ENCODE data around the gene ASCL5. TPM values are rescaled to one million over a fixed set of nuclear protein-coding genes. Genes with fewer than 3 reads are reported as not detected.

Gene ASCL5, protein sequence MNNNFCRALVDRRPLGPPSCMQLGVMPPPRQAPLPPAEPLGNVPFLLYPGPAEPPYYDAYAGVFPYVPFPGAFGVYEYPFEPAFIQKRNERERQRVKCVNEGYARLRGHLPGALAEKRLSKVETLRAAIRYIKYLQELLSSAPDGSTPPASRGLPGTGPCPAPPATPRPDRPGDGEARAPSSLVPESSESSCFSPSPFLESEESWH
- total RNA-seq (2014; rRNA removed; shearing (Covaris generic)), result not detected in 2 replicates

DNA sequence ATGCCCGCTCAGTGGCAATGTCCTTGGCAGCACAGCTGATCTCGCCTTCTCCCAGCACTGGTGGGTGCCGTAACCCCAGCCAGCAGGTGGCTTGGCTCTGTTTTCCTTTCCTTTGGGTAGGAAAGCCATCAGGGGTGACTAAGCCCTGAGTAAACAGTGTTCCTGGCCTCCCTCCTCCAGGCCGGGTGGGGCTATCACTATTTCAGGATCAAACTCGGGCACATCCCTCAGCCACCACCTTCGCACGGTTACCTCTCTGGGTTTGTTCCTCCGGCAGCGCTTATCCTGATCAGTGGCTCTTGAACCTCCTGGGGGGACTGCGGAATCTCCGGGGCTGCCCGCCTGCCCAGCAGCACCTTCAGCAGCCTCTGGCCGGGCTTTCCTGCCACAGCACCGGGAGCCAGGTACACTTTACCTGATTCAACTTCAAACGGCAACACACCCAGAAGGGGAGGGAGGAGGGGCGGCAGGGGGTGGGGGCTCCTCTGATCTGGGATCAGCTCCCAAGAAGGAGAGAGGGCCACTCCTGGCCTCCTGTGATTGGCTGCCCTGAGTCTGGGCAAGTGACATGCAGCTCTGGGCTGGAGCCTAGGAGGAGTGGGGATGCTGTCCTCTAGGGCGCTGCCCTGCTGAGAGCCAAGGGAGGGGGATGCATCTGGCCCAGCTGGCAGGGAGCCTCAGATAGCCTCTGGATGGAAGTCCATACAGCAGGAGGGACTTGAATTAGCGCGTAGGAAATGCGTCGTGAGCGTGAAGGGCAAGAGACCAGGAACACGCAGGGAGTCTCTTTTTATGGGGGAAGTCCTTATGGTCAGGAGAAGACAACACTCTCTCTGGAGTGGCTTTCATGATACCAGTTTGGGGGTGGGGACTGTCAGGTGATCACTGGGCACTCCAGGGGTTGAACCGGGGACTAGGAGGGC lies at the start of gene ASCL5:
ASCL5 (minus strand) TSS at position 353 of the 923 bp plus-strand sequence. CDS start 11,812 bp downstream, outside the sequence.
- H3K27ac ChIP-seq, result no peak within 1 kb of the TSS
- H3K9me3 ChIP-seq (replicated peaks), result no peaks in the 10 kb centered on the region
- H3K4me3 ChIP-seq, result no peak within 1 kb of the TSS
- H3K27me3 ChIP-seq, result peaks cover 10% of the 10 kb centered on the region
- peak; percentile 40 to 55 for DNase-seq
- peaks cover 14% of the 10 kb centered on the region for H3K4me1 ChIP-seq
- no peaks in the 10 kb centered on the region for H3K36me3 ChIP-seq

DNA sequence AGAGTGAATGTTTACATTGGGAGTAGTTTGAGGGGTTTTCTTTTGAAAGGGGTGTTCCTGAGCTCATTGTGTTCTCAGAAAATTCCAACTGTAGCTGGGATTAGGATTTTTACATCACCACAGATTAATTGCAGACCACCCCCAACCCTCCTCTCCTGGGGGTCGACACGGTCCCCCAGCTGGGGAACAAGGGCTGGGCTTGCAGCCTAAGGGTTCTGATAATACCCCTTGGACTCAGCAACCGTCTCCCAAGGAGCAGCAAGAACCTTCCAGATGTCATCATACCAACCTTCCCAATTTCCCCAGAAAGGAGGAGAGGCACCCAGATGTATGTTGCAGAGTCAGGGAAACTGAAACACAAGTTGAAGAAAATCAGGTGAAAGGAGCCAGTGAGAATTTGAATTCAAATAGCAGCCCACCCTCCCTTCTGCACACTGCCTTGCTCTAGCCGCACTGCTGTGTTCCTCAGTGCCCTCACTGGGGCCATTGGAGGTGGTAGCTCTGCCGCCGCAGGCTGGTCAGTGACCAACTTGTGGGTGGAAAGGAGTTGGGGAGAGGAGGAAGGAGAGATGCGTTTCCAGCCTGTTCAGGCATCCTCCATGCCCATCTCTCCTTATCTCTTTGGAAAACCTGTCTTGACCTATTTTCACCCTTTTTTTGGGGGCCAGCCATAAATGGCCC lies 49.0 kb upstream of the ASCL5 start:
- H3K27me3 ChIP-seq, result no peaks in the 10 kb centered on the region
- peaks cover 26% of the 10 kb centered on the region for H3K4me1 ChIP-seq
- H3K27ac ChIP-seq, result no peak overlapping the region
- H3K36me3 ChIP-seq, result no peaks in the 10 kb centered on the region
- H3K9me3 ChIP-seq (replicated peaks), result no peaks in the 10 kb centered on the region
- DNase-seq, result no peak
- no peak overlapping the region for H3K4me3 ChIP-seq

DNA sequence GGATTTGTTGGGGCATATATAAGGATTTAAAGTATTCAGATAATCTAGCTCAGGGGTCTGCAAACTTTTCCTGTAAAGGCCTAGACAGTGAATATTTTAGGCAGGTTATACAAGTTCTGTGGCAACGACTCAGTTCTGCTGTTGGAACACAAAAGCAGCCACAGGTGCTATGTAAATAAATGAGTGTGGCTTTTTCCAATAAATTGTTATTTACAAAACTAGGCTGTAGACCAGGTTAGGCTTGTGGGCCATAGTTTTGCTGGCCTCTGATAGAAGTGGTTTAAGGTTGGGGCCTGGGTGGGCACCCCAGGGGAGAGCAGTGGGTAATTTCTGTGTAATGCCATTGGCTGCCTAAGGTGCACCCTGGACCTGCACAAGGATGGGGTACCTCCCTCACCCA lies 46.8 kb upstream of the ASCL5 start:
- no peak for DNase-seq
- Histone ChIP-seq H3K27me3 (no peaks in the 10 kb centered on the region), H3K36me3 (no peaks in the 10 kb centered on the region), H3K9me3 (replicated peaks) (no peaks in the 10 kb centered on the region), H3K27ac (no peak overlapping the region), H3K4me1 (peaks cover 35% of the 10 kb centered on the region), H3K4me3 (no peak overlapping the region)

DNA sequence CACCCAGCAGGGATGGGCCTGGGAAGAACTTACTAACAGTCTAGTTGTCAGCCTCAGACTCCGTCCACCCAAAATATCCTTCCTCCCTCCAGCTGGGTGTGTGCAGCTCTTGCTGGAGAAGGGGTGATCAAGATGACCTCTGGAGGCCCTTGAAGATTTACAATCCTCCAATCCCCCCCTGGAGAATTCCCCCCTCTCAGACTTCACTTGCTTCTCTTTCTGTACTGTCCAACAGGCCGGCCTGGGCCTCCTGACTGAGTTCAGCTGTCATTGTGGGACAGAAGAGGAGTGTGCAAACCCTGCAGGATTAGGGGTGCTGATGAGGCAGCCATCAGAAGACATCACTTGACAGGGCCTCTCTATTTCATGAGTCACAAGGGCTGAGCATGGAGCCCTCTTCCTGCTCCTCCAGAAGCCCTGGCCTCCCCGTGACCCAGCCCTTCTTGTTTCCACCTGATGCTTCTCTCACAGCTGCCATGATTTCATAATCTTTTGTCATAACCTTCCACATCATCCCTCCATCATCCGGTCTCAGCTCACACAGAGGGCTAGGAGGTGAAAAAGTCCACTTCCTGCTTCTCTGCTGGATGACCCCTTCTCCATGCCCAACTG lies 46.1 kb upstream of the ASCL5 start:
- H3K27ac ChIP-seq, result no peak overlapping the region

DNA sequence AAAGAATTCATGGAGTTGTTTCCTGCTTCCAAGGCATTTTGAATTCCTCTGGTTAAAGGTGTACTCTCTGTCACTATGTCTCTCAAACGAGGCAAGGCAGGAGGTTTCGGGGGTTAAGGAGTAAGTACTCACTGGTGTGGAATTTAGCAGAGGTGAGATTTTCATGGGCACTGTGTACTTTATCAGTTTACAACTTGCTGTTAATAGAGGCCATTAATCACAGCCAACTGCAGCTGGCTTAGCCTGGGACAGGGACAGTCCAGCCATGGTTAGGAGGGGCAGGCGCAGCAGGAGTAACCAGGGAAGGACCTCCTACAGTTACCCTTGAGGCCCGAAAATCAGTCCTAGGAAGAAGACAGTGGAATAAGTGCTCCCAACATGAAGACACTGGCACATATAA lies 45.3 kb upstream of the ASCL5 start:
- no peaks in the 10 kb centered on the region for H3K9me3 ChIP-seq (replicated peaks)
- no peak overlapping the region for H3K4me3 ChIP-seq
- H3K36me3 ChIP-seq, result no peaks in the 10 kb centered on the region
- DNase-seq, result peak in 1 of 2 experiments; percentile 45
- no peaks in the 10 kb centered on the region for H3K27me3 ChIP-seq
- peaks cover 41% of the 10 kb centered on the region for H3K4me1 ChIP-seq
- H3K27ac ChIP-seq, result no peak overlapping the region

More for the DNA sequence above, 46.1 kb upstream of the ASCL5 start:
- Histone ChIP-seq H3K27me3 (no peaks in the 10 kb centered on the region), H3K36me3 (no peaks in the 10 kb centered on the region), H3K4me3 (no peak overlapping the region), H3K9me3 (replicated peaks) (no peaks in the 10 kb centered on the region), H3K4me1 (peaks cover 35% of the 10 kb centered on the region)
- DNase-seq, result peak; percentile 58 to 61

DNA sequence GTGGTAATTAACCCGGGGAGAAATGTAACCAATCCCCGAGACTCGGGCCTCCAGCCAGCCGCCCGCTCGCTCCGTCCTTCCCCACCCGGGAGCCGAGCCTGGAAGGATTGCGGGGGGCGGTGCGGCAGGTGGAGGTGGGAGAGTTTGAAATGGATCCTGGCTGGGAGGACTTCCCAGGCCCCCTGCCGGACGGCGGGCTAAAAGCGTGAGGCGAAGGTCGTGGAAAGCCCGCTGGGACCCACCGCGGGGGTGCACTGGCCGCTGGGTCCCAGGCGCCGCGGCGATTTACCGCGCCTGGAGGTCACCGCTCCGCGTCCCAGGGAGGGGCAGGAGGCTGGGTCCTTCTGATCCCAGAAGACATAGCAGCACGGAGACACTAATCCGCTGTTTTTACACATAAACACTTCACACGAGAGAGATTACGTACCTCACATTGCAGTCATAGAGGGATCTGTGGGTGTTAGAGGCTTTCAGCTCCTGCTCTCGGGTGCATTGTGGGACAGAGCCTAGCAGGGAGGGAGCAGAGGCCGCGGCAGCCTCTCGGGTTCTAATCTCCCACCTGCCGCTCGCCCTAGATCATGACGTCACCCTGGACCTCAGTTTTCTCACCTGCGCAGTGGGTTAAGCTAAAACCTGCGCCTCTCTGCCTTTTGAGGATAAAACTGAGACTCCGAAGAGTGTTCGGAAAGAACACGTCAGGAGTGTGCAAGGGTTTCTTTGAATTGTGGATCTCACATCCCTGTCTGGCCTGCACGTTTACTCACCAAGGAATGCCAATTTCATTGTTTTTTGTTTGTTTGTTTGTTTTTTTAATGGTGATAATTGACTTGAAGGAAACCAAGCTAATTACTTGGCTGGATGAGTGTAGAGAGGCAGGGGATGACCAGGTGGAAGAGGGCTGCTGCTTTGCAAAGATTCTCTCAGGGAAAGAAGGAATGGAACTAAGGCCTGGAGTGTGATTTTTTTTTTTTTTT lies 44.4 kb upstream of the ASCL5 start:
- H3K4me3 ChIP-seq, result peak overlapping the region; percentile 57
- H3K9me3 ChIP-seq (replicated peaks), result no peaks in the 10 kb centered on the region
- no peaks in the 10 kb centered on the region for H3K36me3 ChIP-seq
- peaks cover 51% of the 10 kb centered on the region for H3K4me1 ChIP-seq
- DNase-seq, result peak; percentile 60 to 76
- H3K27ac ChIP-seq, result peak overlapping the region; percentile 39
- no peaks in the 10 kb centered on the region for H3K27me3 ChIP-seq

DNA sequence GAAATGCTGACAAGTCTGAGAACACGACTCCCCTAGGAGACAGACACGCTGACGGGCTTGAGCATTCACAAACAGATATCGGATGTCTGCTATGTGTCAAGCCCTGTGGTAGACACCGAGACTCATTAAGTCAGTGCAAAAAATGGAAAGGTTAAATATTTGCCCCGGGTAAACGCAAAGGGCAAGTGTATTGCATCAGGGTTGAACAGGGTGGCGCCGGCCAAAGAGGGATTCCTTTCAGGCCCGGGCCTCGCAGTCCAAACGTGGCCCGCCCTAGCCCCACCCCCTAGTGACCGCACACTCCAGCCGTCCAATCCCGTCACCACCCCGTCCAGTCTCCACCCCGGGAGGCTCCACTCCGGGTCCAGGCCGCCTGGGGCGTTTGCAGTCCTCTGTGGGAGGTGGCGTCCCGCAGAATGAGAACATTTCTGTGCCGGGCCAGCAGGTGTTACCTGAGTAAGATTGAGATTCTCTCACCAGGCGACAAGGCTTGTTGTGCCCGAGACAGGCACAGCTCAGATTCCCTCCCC lies 43.6 kb upstream of the ASCL5 start:
- no peaks in the 10 kb centered on the region for H3K9me3 ChIP-seq (replicated peaks)
- no peaks in the 10 kb centered on the region for H3K36me3 ChIP-seq
- peak overlapping the region; percentile 39 for H3K27ac ChIP-seq
- H3K4me3 ChIP-seq, result peak overlapping the region; percentile 57
- peaks cover 51% of the 10 kb centered on the region for H3K4me1 ChIP-seq
- DNase-seq, result peak; percentile 96 to 97
- H3K27me3 ChIP-seq, result no peaks in the 10 kb centered on the region

DNA sequence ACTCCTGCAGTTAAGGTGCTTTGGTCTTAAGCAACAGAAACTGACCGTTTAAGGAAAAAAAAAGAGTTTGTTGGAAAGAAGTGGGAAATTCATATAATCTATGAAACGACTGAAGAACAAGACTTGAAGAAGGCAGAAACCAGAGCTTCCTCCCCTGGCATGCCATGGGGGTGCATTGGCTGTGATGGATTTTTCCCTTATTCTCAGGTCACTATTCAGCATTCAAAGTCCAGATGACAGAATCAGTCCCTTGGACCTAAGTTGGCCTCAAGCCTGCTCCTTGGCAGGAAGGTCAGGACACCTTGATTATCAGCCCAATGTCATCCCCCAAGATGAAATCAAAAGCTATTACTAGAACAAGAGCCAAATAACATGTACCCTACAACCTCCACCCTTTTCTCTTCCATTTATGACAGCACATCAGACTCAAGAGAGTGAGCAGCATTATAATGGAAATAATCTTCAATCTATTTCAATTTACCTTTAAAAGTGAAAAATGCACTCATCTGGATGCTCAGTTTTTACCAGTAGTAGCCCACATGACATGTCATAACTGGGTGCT lies 43.1 kb upstream of the ASCL5 start:
- H3K36me3 ChIP-seq, result no peaks in the 10 kb centered on the region
- no peak for DNase-seq
- no peak overlapping the region; the same call in 1 of the 2 replicates for H3K27ac ChIP-seq
- no peaks in the 10 kb centered on the region for H3K27me3 ChIP-seq
- peak overlapping the region; percentile 57 for H3K4me3 ChIP-seq
- H3K9me3 ChIP-seq (replicated peaks), result no peaks in the 10 kb centered on the region
- H3K4me1 ChIP-seq, result peaks cover 51% of the 10 kb centered on the region

DNA sequence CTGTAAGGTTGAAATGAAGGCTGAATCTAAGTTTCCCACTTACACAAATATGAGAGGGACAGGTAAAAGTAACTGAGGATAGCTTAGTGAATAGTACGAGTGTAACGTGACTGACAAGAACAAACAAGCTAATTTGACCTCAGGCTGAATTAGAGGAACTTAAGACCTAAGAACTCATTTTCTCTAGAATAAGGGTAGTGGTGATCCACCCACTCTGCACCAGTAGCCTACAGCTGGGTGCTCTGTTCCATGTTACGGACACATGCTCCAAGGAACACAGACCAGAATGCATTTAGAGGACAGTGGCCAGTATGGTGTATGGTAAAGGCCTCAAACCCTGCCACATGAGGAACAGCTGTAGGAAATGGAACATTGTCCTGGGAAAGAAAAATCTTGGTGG lies 42.2 kb upstream of the ASCL5 start:
- no peak for DNase-seq

DNA sequence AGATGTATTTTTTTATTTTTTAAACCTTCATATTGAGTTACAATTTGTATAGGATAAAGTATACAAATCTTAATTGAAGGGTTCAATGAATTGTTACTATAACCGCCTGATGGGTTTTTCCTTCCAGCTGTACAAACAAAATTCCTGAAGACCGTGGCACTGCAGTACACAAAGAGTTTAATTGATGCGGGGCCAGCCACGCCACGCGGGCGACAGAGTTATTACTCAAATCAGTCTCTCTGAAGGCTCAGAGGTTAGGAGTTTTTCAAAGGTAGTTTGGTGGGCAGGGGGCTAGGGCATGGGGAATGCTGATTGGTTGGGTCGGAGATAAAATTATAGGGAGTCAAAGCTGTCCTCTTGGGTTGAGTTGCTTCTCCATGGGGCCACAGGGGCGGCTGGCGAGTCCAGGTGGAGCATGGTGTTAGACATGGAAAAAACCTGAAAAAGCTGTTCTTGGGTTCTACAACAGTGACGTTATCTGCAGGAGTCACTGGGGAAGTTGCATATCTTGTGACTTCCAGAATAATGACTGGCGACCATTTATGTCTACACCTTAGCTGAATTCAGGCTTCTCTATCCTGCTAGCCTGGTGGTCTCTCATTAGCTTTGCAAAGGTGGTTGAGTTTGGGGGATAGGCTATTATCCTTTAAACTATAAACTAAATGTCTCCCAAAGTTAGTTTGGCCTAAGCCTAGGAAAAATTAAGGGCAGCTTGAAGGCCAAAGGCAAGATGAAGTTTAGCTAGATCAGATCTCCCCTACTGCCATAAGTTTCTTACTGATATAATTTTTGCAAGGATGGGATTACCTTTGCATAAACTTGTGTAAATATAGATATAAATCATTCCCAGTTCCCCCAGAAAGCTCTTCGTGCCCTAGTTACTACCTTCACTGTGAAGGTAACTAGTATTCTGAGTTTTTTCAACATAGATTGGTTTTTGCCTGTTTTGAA lies 40.3 kb upstream of the ASCL5 start:
- Histone ChIP-seq H3K27me3 (no peaks in the 10 kb centered on the region), H3K4me3 (no peak overlapping the region), H3K4me1 (peaks cover 38% of the 10 kb centered on the region), H3K36me3 (no peaks in the 10 kb centered on the region), H3K27ac (peak overlapping the region; percentile 15; the same call in 1 of the 2 replicates), H3K9me3 (replicated peaks) (no peaks in the 10 kb centered on the region)
- DNase-seq, result peak; percentile 47 to 67

More for the DNA sequence above, 42.2 kb upstream of the ASCL5 start:
- Histone ChIP-seq H3K4me1 (peaks cover 51% of the 10 kb centered on the region), H3K9me3 (replicated peaks) (no peaks in the 10 kb centered on the region), H3K27ac (no peak overlapping the region), H3K36me3 (no peaks in the 10 kb centered on the region), H3K27me3 (no peaks in the 10 kb centered on the region), H3K4me3 (no peak overlapping the region)

DNA sequence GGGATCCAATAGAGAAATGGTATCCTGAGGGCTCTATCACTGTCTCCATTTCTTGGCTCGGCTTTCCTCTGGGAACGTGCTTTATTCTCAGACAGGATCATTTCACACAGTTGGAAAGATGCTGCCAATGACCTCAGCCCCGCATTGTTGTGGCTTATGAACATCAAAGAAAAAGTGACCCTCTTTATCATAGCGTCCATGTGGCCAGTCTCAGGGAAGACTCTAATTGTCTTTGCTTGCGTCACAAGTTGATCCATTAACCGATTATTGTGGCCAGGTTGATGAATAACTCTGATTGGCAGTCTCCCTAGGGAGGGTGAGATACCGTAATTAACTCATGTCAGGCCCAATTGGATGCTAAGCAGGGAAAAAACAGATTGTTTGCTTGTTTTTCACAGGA lies 37.7 kb upstream of the ASCL5 start:
- no peak overlapping the region for H3K4me3 ChIP-seq
- H3K4me1 ChIP-seq, result peaks cover 23% of the 10 kb centered on the region
- H3K9me3 ChIP-seq (replicated peaks), result no peaks in the 10 kb centered on the region
- H3K27ac ChIP-seq, result no peak overlapping the region
- no peaks in the 10 kb centered on the region for H3K36me3 ChIP-seq
- H3K27me3 ChIP-seq, result no peaks in the 10 kb centered on the region
- no peak for DNase-seq

DNA sequence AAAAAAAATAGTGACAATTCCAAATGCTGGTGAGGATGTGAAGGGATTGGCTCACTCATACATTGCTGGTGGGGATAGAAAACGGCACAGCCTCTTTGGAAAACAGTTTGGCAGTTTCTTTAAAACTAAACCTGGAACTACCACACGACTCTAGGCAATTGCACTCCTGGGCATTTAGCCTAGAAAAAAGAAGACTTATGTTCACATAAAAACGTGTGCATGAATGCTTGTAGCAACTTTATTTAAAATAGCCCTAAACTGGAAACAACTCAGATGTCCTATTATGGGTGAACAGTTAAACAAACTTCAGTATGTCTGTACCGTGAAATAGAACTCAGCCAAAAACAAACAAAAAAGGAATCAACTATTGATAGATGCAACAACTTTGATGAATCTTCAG lies 36.7 kb upstream of the ASCL5 start:
- H3K27me3 ChIP-seq, result no peaks in the 10 kb centered on the region

More for the DNA sequence above, 36.7 kb upstream of the ASCL5 start:
- H3K4me3 ChIP-seq, result no peak overlapping the region
- H3K9me3 ChIP-seq (replicated peaks), result no peaks in the 10 kb centered on the region
- DNase-seq, result no peak
- peaks cover 16% of the 10 kb centered on the region for H3K4me1 ChIP-seq
- H3K36me3 ChIP-seq, result no peaks in the 10 kb centered on the region
- no peak overlapping the region for H3K27ac ChIP-seq
